ENCODE results near the gene LNX2. TPM values are rescaled to one million over a fixed set of nuclear protein-coding genes. Genes with fewer than 3 reads are reported as not detected.

LNX2 gene
- total and polyA plus RNA-seq, 4 experiments from 2014 or later, result 6.6 to 13.0 (median 9.3) TPM

DNA sequence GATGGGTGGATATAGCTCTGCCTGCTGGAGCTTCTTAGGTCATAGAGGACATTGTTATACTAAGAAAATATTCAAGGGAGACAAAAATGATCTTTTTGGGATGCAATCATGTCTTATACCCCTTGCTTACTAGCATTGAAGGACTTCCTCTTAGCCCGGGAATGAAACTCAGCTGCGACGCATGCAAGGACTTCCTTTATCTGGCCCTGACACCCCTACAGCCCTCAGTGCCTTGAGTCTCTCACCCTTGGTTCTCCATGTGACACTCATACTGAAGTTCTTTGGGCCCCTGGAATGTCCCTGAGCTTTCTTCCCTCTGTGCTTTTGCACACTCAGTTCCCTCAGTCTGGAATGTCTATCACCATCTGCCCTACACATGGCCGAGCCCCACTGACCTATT lies 97.5 kb downstream of the LNX2 start:
- Mint-ChIP-seq H3K27me3 (peaks cover 6 to 8% of the 10 kb centered on the region in 2 donors), H3K27ac (no peak overlapping the region), H3K36me3 (no peaks in the 10 kb centered on the region), H3K9me3 (peaks cover 0 to 1% (median 0%) of the 10 kb centered on the region in 8 donors), H3K4me1 (no peaks in the 10 kb centered on the region), H3K4me3 (no peak overlapping the region)
- Histone ChIP-seq H3K4me3 (ENCODE audit: low read length in 2 of 2) (no peak overlapping the region), H3K36me3 (ENCODE audit: insufficient read depth, low read length) (no peaks in the 10 kb centered on the region), H3K27ac (ENCODE audit: low read depth, low read length) (no peak overlapping the region), H3K4me1 (ENCODE audit: insufficient read depth, low read length) (no peaks in the 10 kb centered on the region), H3K27me3 (ENCODE audit: insufficient read depth, low read length) (no peaks in the 10 kb centered on the region), H3K9me3 (ENCODE audit: control insufficient read depth in 1 of 2, low read length in 2 of 2) (no peaks in the 10 kb centered on the region)
- intact Hi-C loops (cut with micrococcal nuclease), result no loop called here
- CTCF ChIA-PET (ENCODE audit: partially characterized antibody), result interaction anchor here (2.0 kb wide), 1 partner anchor 10 kb away, joined by 7 read pairs; no protein-coding TSS in a partner anchor
- POLR2A ChIA-PET (ENCODE audit: partially characterized antibody), result interaction anchor here (1.4 kb wide), 1 partner anchor 97 kb away, joined by 4 read pairs; no protein-coding TSS in a partner anchor
- no peak for DNase-seq

DNA sequence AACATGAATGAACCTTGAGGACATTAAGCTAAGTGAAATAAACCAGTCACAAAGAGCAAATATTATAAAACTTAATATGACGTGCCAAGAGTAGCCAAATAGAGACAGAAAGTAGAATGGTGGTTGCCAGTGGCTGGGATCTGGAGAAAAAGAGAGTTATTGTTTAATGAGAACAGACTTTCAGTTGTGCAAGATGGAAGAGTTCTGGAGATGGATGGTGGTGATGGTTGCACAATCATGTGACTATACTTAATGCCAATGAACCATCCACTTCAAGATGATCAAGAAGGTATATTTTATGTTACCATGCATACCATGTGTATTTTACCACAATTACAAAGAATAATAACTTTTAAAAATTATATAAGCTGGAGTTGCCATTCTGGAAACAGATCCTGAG lies 104.2 kb downstream of the LNX2 start:
- H3K36me3 ChIP-seq (ENCODE audit: insufficient read depth, low read length), result no peaks in the 10 kb centered on the region
- intact Hi-C loops (cut with micrococcal nuclease), result no loop called here
- H3K27me3 ChIP-seq (ENCODE audit: insufficient read depth, low read length), result no peaks in the 10 kb centered on the region
- no peaks in the 10 kb centered on the region for H3K9me3 Mint-ChIP-seq
- no peak overlapping the region for H3K27ac ChIP-seq (ENCODE audit: low read depth, low read length)
- DNase-seq, result no peak
- POLR2A ChIA-PET (ENCODE audit: partially characterized antibody), result no interaction called here
- H3K4me3 ChIP-seq (ENCODE audit: low read length in 2 of 2), result no peak overlapping the region
- H3K27ac Mint-ChIP-seq, result no peak overlapping the region
- H3K27me3 Mint-ChIP-seq, result peaks cover 12 to 24% of the 10 kb centered on the region in 2 donors
- CTCF ChIA-PET (ENCODE audit: partially characterized antibody), result interaction anchor here (0.7 kb wide), 1 partner anchor 144 kb away, joined by 3 read pairs; no protein-coding TSS in a partner anchor
- H3K4me3 Mint-ChIP-seq, result no peak overlapping the region
- H3K36me3 Mint-ChIP-seq, result no peaks in the 10 kb centered on the region
- H3K4me1 Mint-ChIP-seq, result no peaks in the 10 kb centered on the region
- H3K4me1 ChIP-seq (ENCODE audit: insufficient read depth, low read length), result no peaks in the 10 kb centered on the region
- H3K9me3 ChIP-seq (ENCODE audit: control insufficient read depth in 1 of 2, low read length in 2 of 2), result no peaks in the 10 kb centered on the region

DNA sequence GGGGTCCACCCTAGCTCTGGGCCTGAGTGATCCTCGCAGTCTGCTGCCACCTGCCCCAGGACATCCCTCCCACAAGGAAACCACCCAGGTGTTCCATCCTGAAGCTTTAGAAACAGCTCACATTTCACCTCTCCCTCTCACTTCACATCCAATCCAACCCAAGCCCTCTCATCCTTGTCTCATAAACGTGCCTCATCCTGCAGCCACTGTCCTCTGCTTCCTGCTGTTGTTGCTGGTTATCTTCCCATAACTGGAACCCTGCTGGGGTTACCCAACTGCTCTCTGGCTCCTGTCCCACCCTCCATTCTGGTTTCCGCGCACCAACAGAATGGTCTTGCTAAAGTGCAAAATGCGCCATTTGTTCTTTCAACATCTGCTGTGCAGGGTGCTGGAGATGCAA lies 110.2 kb downstream of the LNX2 start:
- ChIA-PET POLR2A (ENCODE audit: partially characterized antibody) (no interaction called here), CTCF (ENCODE audit: partially characterized antibody) (no interaction called here)
- no peak overlapping the region for H3K27ac Mint-ChIP-seq
- no peaks in the 10 kb centered on the region for H3K9me3 Mint-ChIP-seq
- DNase-seq, result no peak
- Histone ChIP-seq H3K36me3 (ENCODE audit: insufficient read depth, low read length) (no peaks in the 10 kb centered on the region), H3K4me1 (ENCODE audit: insufficient read depth, low read length) (no peaks in the 10 kb centered on the region), H3K27me3 (ENCODE audit: insufficient read depth, low read length) (no peaks in the 10 kb centered on the region), H3K4me3 (ENCODE audit: low read length in 2 of 2) (no peak overlapping the region), H3K9me3 (ENCODE audit: control insufficient read depth in 1 of 2, low read length in 2 of 2) (no peaks in the 10 kb centered on the region), H3K27ac (ENCODE audit: low read depth, low read length) (no peak overlapping the region)
- intact Hi-C loops (cut with micrococcal nuclease), result no loop called here
- no peak overlapping the region for H3K4me3 Mint-ChIP-seq
- H3K36me3 Mint-ChIP-seq, result no peaks in the 10 kb centered on the region
- no peaks in the 10 kb centered on the region for H3K4me1 Mint-ChIP-seq
- H3K27me3 Mint-ChIP-seq, result peaks cover 8 to 9% of the 10 kb centered on the region in 2 donors

DNA sequence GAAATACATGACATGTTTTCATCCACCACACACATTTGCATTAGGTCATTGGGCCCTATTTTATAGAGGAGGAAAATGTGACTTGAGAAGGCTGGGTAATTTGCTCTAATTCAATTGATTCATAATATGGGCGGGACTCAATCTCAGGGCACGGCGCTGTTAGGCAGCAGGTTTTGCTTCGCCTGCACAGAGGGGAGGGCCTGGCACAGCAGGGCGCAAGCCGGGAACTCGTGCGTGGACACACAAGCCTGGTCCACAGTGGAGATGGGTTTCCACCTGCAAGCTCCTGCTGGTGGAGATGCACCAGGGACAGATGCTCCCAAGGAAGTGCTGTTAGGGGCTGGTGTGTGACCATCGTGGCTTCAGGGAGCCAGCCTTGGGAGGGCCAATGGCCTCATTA lies 111.5 kb downstream of the LNX2 start:
- no peaks in the 10 kb centered on the region for H3K9me3 Mint-ChIP-seq
- intact Hi-C loops (cut with micrococcal nuclease), result no loop called here
- Histone ChIP-seq H3K4me3 (ENCODE audit: low read length in 2 of 2) (no peak overlapping the region), H3K36me3 (ENCODE audit: insufficient read depth, low read length) (no peaks in the 10 kb centered on the region), H3K27ac (ENCODE audit: low read depth, low read length) (no peak overlapping the region), H3K9me3 (ENCODE audit: control insufficient read depth in 1 of 2, low read length in 2 of 2) (no peaks in the 10 kb centered on the region), H3K27me3 (ENCODE audit: insufficient read depth, low read length) (no peaks in the 10 kb centered on the region), H3K4me1 (ENCODE audit: insufficient read depth, low read length) (no peaks in the 10 kb centered on the region)
- no peak overlapping the region for H3K4me3 Mint-ChIP-seq
- peaks cover 9% of the 10 kb centered on the region in 2 donors for H3K27me3 Mint-ChIP-seq
- no peak overlapping the region for H3K27ac Mint-ChIP-seq
- peaks cover 0 to 1% (median 0%) of the 10 kb centered on the region in 4 donors for H3K4me1 Mint-ChIP-seq
- no peaks in the 10 kb centered on the region for H3K36me3 Mint-ChIP-seq
- CTCF ChIA-PET (ENCODE audit: partially characterized antibody), result no interaction called here
- DNase-seq, result no peak
- POLR2A ChIA-PET (ENCODE audit: partially characterized antibody), result interaction anchor here (1.6 kb wide), 1 partner anchor 53 kb away, joined by 3 read pairs; no protein-coding TSS in a partner anchor

DNA sequence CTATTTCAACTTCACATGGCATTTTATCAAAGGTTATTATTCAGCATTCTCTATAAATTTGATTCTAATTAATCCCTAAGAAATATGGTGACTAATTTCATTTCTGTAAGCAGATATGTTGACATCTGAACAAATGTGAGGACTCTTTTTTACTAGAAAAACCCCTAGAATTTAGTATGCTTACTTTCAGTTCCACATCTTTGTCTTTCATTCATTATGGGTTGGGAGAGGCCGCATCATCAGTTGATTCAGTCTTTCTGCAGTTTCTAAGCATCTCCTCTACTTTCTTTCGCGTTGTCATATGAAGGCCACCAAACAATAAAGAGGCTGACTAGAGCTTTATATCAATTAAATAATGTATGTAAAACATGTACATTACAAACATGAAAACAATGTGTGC lies 114.5 kb downstream of the LNX2 start:
- Mint-ChIP-seq H3K4me1 (peaks cover 0 to 1% (median 0%) of the 10 kb centered on the region in 4 donors), H3K27ac (no peak overlapping the region), H3K9me3 (no peaks in the 10 kb centered on the region), H3K36me3 (no peaks in the 10 kb centered on the region), H3K27me3 (peaks cover 3 to 4% of the 10 kb centered on the region in 2 donors), H3K4me3 (no peak overlapping the region)
- H3K4me3 ChIP-seq (ENCODE audit: low read length in 2 of 2), result no peak overlapping the region
- POLR2A ChIA-PET (ENCODE audit: partially characterized antibody), result no interaction called here
- no peaks in the 10 kb centered on the region for H3K27me3 ChIP-seq (ENCODE audit: insufficient read depth, low read length)
- no peak overlapping the region for H3K27ac ChIP-seq (ENCODE audit: low read depth, low read length)
- CTCF ChIA-PET (ENCODE audit: partially characterized antibody), result no interaction called here
- no peaks in the 10 kb centered on the region for H3K9me3 ChIP-seq (ENCODE audit: control insufficient read depth in 1 of 2, low read length in 2 of 2)
- H3K4me1 ChIP-seq (ENCODE audit: insufficient read depth, low read length), result no peaks in the 10 kb centered on the region
- no peaks in the 10 kb centered on the region for H3K36me3 ChIP-seq (ENCODE audit: insufficient read depth, low read length)
- no peak for DNase-seq
- intact Hi-C loops (cut with micrococcal nuclease), result no loop called here

DNA sequence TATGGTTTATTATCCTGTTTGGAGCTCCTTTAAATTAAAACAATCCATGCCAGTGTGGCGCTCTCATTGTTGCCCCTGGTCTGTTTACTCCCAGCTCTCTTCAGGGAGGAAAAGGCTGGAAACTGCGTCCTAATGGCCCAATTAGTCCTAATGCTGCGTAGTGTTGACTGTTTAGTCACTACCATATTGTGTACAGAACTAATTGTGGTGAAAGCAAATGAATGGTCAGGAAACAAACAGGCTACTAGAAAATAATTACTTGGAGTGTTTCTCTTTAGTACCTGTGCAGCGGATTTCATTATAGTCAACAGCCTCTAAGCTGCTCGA lies 115.5 kb downstream of the LNX2 start:
- Mint-ChIP-seq H3K4me3 (no peak overlapping the region), H3K27ac (no peak overlapping the region), H3K27me3 (peaks cover 4% of the 10 kb centered on the region in 2 donors), H3K9me3 (no peaks in the 10 kb centered on the region), H3K36me3 (no peaks in the 10 kb centered on the region), H3K4me1 (peaks cover 0 to 1% (median 0%) of the 10 kb centered on the region in 4 donors)
- POLR2A ChIA-PET (ENCODE audit: partially characterized antibody), result no interaction called here
- no peak for DNase-seq
- Histone ChIP-seq H3K4me1 (ENCODE audit: insufficient read depth, low read length) (no peaks in the 10 kb centered on the region), H3K9me3 (ENCODE audit: control insufficient read depth in 1 of 2, low read length in 2 of 2) (no peaks in the 10 kb centered on the region), H3K27ac (ENCODE audit: low read depth, low read length) (no peak overlapping the region), H3K4me3 (ENCODE audit: low read length in 2 of 2) (no peak overlapping the region), H3K36me3 (ENCODE audit: insufficient read depth, low read length) (no peaks in the 10 kb centered on the region), H3K27me3 (ENCODE audit: insufficient read depth, low read length) (no peaks in the 10 kb centered on the region)
- intact Hi-C loops (cut with micrococcal nuclease), result no loop called here
- CTCF ChIA-PET (ENCODE audit: partially characterized antibody), result no interaction called here

GRCh38 chr13:27504128-27504867 lies 116.0 kb downstream of the LNX2 start:
- no peaks in the 10 kb centered on the region for H3K4me1 ChIP-seq (ENCODE audit: insufficient read depth, low read length)
- H3K27ac Mint-ChIP-seq, result no peak overlapping the region
- intact Hi-C loops (cut with micrococcal nuclease), result no loop called here

More at GRCh38 chr13:27504128-27504867, 116.0 kb downstream of the LNX2 start:
- Histone ChIP-seq H3K4me3 (ENCODE audit: low read length in 2 of 2) (no peak overlapping the region), H3K27me3 (ENCODE audit: insufficient read depth, low read length) (no peaks in the 10 kb centered on the region), H3K27ac (ENCODE audit: low read depth, low read length) (no peak overlapping the region), H3K9me3 (ENCODE audit: control insufficient read depth in 1 of 2, low read length in 2 of 2) (no peaks in the 10 kb centered on the region), H3K36me3 (ENCODE audit: insufficient read depth, low read length) (no peaks in the 10 kb centered on the region)
- Mint-ChIP-seq H3K27me3 (peaks cover 1 to 4% of the 10 kb centered on the region in 2 donors), H3K9me3 (no peaks in the 10 kb centered on the region), H3K4me3 (no peak overlapping the region), H3K4me1 (peaks cover 0 to 1% (median 0%) of the 10 kb centered on the region in 4 donors), H3K36me3 (no peaks in the 10 kb centered on the region)
- ChIA-PET POLR2A (ENCODE audit: partially characterized antibody) (no interaction called here), CTCF (ENCODE audit: partially characterized antibody) (interaction anchor here (0.7 kb wide), 1 partner anchor 324 kb away, joined by 3 read pairs; no protein-coding TSS in a partner anchor)
- no peak for DNase-seq

All from CD4-positive, alpha-beta memory T cell (primary cell).